ENCODE data around the gene GNG14.

DNA sequence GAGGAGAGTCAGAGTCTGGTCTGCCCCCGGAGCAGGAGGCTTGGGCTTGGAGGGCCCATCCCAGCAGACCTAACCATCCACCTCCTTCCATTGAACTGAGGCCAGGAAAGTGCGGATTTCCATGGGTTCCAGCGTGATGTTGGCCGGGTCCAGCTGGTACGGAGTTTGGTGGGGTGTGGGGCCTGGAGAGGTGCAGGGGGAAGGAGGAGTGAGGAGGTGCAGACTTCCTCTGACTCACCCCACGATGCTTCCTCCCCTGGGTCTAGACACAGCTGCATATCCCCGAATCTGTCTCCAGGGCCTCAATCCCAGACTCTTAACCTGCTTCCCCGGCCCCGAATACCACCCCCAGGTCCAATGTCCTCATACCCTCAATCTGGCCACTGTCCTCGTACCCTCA, 41.2 kb upstream of the GNG14 start:
- TF ChIP-seq, protein P1, sequence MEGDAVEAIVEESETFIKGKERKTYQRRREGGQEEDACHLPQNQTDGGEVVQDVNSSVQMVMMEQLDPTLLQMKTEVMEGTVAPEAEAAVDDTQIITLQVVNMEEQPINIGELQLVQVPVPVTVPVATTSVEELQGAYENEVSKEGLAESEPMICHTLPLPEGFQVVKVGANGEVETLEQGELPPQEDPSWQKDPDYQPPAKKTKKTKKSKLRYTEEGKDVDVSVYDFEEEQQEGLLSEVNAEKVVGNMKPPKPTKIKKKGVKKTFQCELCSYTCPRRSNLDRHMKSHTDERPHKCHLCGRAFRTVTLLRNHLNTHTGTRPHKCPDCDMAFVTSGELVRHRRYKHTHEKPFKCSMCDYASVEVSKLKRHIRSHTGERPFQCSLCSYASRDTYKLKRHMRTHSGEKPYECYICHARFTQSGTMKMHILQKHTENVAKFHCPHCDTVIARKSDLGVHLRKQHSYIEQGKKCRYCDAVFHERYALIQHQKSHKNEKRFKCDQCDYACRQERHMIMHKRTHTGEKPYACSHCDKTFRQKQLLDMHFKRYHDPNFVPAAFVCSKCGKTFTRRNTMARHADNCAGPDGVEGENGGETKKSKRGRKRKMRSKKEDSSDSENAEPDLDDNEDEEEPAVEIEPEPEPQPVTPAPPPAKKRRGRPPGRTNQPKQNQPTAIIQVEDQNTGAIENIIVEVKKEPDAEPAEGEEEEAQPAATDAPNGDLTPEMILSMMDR (conservative IDR thresholded peaks at IDR 0.05; ENCODE audit: low read length), result no peak
- no peak for TF ChIP-seq EZH2phosphoT487 (IDR thresholded peaks at IDR 0.05; ENCODE audit: borderline replicate concordance)
